ENCODE results near the gene SUSD6.
A peak's percentile ranks its signal among the peaks of the same experiment; 100 is the strongest.

The SUSD6 gene, protein sequence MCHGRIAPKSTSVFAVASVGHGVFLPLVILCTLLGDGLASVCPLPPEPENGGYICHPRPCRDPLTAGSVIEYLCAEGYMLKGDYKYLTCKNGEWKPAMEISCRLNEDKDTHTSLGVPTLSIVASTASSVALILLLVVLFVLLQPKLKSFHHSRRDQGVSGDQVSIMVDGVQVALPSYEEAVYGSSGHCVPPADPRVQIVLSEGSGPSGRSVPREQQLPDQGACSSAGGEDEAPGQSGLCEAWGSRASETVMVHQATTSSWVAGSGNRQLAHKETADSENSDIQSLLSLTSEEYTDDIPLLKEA
- total RNA-seq: 124 reads per million, percentile 86 among the genes with 10 or more reads in this experiment

DNA sequence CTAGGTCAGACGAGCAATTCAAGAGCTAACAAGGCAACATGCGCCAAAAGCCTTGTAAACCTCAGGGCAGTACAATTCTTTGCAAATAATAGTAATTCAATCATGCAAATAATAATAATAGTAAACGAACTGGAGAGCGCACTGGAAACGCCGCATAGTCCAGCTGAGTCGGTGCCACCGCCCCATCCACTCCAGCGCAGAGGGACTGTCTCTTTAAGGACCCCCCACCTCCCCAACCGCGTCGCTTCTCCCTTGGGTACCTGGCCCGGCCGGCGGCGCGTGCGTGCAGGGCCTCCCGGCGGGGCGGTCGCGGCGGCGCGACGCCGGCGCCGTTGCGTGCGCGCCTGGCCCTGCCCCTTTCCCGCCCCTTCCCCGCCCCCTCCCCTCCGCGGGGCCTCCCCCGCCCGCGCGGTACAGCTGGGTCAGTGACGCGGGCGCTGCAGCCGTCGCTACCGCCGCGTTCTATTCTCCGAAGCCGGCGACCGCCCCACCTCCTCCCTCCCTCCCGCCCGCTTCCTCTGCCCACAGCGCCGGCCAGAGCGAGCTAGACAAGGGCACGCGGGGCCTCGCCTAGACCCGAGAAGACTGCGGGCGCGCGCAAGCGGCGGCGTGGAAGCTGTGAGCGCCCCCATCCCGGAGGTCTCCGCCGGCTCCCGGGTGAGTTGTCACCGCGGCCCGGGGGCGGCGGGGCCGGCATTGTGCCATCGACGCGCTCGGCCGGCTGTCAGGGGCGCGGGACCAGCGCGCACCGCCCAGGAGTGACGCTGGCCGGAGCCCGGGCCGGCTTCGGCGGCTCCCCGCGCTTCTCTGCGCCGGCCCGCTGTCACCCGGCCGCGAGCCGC is at the start of gene SUSD6:
Gene SUSD6 (plus strand): TSS at position 425 of the 842 bp plus-strand sequence. CDS start 46,997 bp downstream, outside the sequence.
- DNase-seq: peak; percentile 84

- DNase-seq: no peak
Measured at GRCh38 chr14:69561893-69562292, 49.5 kb upstream of the SUSD6 start.

GRCh38 chr14:69567563-69567962 is 43.8 kb upstream of the SUSD6 start:
- no peak for DNase-seq

DNA sequence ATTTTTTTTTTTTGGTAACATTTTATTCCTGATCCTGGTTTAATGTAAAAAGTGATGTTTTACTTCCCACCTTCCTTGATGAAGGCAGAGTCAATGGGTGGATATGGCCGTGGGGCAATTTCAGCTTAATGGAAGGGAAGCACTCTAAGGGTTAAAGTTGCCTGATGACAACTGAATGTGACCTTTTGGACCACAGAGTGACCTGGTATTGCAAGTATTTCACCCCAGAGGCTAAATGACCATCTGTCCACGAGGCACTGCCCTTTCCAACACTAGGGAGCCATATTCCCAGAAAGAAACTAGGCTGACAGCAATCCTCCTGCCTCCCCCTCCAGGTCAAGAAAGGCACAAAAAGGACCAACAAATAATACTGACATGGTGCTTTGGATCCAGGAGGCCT is 41.5 kb upstream of the SUSD6 start:
- no peak for DNase-seq

- no peak for DNase-seq
Measured at GRCh38 chr14:69570836-69571330, 40.5 kb upstream of the SUSD6 start.

- no peak for DNase-seq
Measured at GRCh38 chr14:69571449-69572029, 39.9 kb upstream of the SUSD6 start.

DNA sequence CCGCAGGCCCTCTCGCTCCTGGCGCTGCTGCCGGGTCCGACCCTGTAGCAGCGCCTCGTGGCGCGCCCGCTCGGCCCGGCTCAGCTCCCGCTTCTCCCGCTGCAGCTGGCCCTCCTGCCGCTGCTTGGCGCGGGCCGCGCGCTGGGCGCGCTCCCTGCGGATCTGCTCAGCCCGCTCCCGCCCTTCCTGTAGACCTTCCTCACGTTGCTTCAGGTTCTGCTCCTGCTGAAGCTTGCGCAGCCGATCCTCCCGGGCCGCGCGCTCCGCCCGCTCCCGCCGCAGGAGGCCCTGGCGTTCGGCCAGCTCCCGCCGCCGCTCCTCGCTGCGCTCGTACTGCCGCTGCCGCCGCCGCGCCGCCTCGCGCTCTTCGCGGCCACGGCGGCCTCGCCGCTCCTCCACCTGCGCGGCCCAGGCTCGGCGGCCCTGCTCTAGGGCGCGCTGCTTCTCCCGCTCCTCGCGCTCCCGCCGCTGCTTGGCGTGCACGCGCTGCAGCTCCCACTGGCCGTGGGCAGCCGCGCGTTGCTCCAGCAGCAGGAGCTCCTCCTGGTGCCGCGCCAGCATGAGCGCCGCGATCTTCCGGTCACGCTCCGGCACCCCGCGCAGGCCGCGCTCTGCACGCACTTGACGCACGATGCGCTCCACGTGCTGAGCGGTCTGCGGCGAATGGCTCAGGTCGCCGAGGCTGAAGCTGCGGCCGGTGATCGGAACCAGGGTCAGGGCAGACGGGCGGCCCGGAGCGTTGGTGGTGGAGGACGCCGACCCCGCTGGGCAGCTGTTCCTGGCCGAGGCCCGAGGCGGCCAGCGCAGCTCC is 39.2 kb upstream of the SUSD6 start:
- DNase-seq: no peak

DNA sequence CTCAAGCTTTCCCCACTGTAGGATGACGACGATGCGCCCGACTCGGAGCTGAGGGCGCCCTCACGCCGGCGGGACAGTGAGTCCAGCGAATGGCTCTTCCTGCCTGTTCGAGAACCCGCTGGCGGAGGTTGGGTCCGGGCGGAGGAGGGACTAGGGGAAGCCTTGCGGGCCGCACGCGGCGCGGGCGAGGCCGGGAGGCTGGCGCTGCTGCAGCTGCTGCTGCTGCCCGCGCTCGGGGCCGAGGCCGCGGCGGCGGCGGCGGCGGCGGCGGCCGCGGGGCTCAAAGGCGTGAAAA is 38.6 kb upstream of the SUSD6 start:
- no peak for DNase-seq

DNA sequence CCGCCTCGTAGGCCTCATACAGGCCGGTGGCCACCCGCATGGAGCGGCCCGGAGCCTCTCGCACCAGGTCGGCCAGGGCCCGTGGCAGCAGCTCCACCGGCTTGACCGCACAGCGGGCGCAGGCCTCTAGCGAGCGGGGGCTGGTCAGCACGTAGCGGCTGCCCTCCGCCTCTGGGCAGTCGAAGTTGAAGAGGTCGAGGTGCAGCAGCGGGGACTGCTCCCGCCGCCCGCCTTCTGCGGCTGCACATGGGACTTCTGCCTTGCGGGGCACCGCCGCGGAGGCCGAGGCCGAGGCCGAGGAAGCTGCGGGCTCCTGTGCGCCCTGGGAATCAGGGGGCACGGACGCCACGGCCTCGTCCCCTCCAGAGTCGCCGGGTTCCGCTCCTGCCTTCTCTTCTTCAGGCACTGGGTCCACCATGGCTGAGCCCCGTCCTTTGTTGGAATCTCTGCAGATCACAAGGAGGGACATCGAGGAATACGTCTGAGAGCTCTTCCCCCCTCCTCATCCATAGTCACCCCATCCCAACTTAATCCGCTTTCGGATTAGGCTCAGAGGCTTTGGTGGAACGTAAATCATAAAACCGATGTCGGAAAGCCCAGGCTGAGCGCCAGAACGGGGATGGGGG is 38.1 kb upstream of the SUSD6 start:
- no peak for DNase-seq

GRCh38 chr14:69573831-69574262 is 37.5 kb upstream of the SUSD6 start:
- no peak for DNase-seq

DNA sequence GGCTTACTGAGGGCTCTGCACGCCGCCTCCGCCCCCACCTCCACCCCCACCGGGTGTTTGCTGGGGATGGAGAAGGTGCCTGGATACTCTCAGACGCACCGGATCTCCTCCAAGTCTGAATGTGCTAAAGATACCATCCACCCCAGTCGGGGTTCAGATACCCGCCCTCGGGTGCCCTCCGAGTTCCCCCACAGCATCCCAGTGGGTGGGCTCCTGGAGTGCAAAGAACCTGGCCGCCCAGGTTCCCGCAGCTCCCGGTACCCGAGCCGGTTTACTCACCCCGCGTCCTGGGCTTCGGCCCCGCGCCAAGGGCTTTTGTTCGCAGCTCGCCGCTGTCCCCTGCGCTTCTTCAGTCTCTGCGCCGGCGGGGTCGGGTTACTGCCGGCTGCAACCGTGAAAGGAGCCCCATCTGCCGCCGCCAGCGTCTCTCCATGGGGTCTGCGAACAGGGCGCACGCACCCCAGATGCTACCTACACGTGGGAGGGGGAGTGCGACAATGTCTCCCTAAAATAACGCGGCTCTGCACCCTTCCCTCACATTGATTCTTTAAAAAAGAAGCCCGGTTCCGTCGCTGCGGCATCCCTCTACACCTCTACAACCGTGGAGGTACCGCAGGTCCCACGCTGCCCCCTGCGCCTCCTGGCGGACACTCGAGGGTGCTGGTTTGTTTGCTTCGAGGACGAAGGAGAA is 37.0 kb upstream of the SUSD6 start, which contains the start of gene CCDC177:
Gene CCDC177 (minus strand): TSS at position 609 of the 691 bp plus-strand sequence. CDS start 1,249 bp downstream, outside the sequence.
- DNase-seq: peak; percentile 63

DNA sequence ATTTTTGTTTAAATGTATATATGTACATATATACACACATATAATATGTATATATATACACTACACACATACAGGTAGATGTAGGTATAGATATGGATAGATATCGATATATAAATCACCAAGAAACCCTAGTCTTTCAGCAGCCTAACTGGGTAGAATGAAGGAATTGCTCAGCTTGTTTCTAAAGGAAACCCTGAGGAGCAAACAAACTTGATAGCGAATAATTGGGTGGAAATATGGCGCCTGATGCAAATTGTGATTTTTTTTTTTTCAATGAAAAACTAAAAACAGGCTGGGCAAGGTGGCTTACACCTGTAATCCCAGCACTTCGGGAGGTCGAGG is 36.5 kb upstream of the SUSD6 start:
- DNase-seq: no peak

GRCh38 chr14:69579476-69579875 is 31.9 kb upstream of the SUSD6 start:
- no peak for DNase-seq

DNA sequence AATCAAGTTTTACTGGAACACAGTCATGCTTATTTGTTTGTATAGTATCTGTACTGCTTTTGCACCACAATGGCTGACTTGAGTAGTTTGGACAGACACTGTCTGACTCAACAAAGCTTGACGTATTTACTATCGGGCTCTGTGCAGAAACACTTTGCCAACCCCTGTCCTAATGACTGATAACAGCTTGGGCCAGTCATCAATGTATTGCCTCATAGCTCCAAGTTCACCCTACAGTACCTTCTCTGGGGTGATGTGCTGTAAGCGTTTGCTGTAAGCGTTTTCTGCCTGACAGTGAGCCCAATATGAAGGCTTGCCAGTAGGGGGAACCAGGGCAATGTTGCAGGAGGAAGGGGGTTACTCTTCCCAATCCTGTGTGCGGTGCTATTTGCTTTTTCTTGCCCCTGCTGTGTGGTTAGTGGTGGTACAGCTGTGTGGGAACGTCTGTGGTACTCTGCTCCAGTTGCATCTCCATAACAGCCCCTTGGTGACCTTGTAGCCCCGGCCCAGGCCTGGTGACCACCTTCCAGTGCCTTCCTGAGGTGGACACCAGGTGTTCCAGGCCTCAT is 31.3 kb upstream of the SUSD6 start:
- no peak for DNase-seq

GRCh38 chr14:69581316-69581935 is 30.0 kb upstream of the SUSD6 start:
- DNase-seq: no peak

- DNase-seq: no peak
Measured at GRCh38 chr14:69582212-69582611, 29.2 kb upstream of the SUSD6 start.

DNA sequence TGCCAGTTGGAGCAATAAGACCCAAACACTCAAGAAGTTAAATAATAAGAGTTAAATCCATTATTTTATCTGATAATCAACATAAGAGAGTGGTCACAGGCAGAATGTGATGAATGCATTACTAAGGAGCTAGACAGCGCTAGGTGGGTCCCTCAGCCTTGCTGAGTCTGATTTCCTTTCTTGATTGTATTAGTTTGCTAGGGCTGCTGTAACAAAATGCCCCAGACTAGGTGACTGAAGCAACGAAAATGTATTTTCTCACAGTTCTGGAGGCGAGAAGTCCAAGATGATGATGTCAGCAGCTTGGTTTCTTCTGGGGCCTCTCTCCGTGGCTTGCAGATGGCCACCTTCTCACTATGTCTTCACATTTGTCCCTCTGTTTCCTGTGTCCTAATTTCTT is 28.6 kb upstream of the SUSD6 start:
- DNase-seq: no peak

DNA sequence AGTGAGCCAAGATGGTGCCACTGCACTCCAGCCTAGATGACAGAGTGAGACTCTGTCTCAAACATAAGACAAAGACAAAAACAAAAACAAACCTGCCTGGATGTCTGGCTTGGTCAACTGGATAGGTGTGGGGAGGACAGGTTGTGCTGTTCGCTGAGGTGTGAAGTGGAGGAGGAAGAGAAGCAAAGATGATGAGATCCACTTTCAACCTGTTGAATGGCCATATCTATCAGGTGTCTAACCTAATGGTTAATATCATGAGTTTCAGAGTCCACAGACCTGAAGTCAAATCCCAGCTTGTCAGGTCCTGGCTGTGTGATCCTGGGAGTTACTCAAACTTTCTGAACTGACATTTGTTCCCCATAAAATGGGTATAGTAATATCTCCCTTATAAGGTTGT is 27.0 kb upstream of the SUSD6 start:
- DNase-seq: no peak

- no peak for DNase-seq
Measured at GRCh38 chr14:69586404-69586803, 25.0 kb upstream of the SUSD6 start.

DNA sequence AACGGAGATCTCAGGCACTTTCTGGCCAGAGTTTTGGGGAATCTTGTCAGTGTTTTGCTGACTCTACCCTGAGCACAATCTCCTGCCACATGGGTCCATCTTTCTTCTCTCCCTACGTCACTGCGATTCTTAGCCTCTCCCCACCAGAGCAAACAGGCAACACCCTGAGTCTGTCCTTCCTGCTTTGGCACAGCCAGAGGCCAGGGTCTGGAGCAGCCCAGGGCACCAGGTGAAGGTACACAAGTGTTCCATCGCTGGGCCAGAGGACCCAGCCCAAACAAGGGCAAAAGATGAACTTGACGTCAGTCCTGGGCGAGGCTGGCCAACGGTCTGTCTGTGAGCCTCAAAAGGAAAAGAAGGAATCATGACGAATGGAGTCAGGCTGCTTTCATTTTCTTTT is 24.0 kb upstream of the SUSD6 start:
- DNase-seq: no peak

- no peak for DNase-seq
Measured at GRCh38 chr14:69591317-69591716, 20.1 kb upstream of the SUSD6 start.
